Glutamatergic neuron (in vitro differentiated cells): ENCODE data around the gene HNMT. TPM values are rescaled to one million over a fixed set of nuclear protein-coding genes. Genes with fewer than 3 reads are reported as not detected.

Experiments
- DNase-seq: peaks from one replicate; pipeline ENCODE4 v3.0.0; 2022
- H3K27ac Mint-ChIP-seq: one replicate; pipeline ENCODE4 v1.8.0; 2020; ENCODE audit warnings: mild to moderate bottlenecking, mixed read lengths, inconsistent platforms; ENCODE audit not compliant: unreplicated experiment
- H3K27me3 Mint-ChIP-seq: one replicate; pipeline ENCODE4 v1.8.0; 2020; ENCODE audit warnings: mild to moderate bottlenecking, moderate library complexity, mixed read lengths, inconsistent platforms; ENCODE audit not compliant: unreplicated experiment
- H3K36me3 Mint-ChIP-seq: one replicate; pipeline ENCODE4 v1.8.0; 2020; ENCODE audit warnings: mild to moderate bottlenecking, mixed read lengths, inconsistent platforms; ENCODE audit not compliant: unreplicated experiment
- H3K4me1 Mint-ChIP-seq: one replicate; pipeline ENCODE4 v1.8.0; 2020; ENCODE audit warnings: mild to moderate bottlenecking, low read depth, mixed read lengths, inconsistent platforms; ENCODE audit not compliant: unreplicated experiment
- H3K4me3 Mint-ChIP-seq: one replicate; pipeline ENCODE4 v1.8.0; 2020; ENCODE audit warnings: mild to moderate bottlenecking, mixed read lengths, inconsistent platforms; ENCODE audit not compliant: unreplicated experiment
- H3K9me3 Mint-ChIP-seq: one replicate; pipeline ENCODE4 v1.8.0; 2020; ENCODE audit warnings: mild to moderate bottlenecking, moderate library complexity, mixed read lengths, inconsistent platforms; ENCODE audit not compliant: unreplicated experiment
- CTCF ChIP-seq: fragments of 200-600 bp; sonication (generic); IDR thresholded peaks from one replicate; pipeline ENCODE4 v1.5.0; 2021; ENCODE audit not compliant: partially characterized antibody, unreplicated experiment
- total RNA-seq: library from RNA; stranded (reverse); fragmentation: NEBNext Ultra II Directional; extraction: Animal tissue kit (Norgen Biotek cat#: 25700); gene quantifications from one replicate; pipeline ENCODE4 v1.2.1, GENCODE V29; 2021; ENCODE audit not compliant: unreplicated experiment

The HNMT gene
- total RNA-seq, 1 donor from 2014 or later = not detected

- no peak overlapping the region for H3K4me3 Mint-ChIP-seq
- H3K27ac Mint-ChIP-seq = no peak overlapping the region
- no peaks in the 10 kb centered on the region for H3K36me3 Mint-ChIP-seq
- H3K4me1 Mint-ChIP-seq = no peaks in the 10 kb centered on the region
- TF ChIP-seq CTCF = no peak
- DNase-seq = no peak
- H3K9me3 Mint-ChIP-seq = no peaks in the 10 kb centered on the region
- no peaks in the 10 kb centered on the region for H3K27me3 Mint-ChIP-seq
Observed at GRCh38 chr2:137981112-137981656, 16.9 kb downstream of the HNMT start.

GRCh38 chr2:137983581-137983980, 19.3 kb downstream of the HNMT start:
- no peaks in the 10 kb centered on the region for H3K9me3 Mint-ChIP-seq
- H3K27ac Mint-ChIP-seq = no peak overlapping the region

GRCh38 chr2:137986268-137986667, 22.0 kb downstream of the HNMT start:
- no peak for DNase-seq
- no peak overlapping the region for H3K4me3 Mint-ChIP-seq
- H3K27me3 Mint-ChIP-seq = no peaks in the 10 kb centered on the region
- no peaks in the 10 kb centered on the region for H3K36me3 Mint-ChIP-seq
- H3K27ac Mint-ChIP-seq = no peak overlapping the region
- no peak for TF ChIP-seq CTCF
- peaks cover 2% of the 10 kb centered on the region for H3K9me3 Mint-ChIP-seq
- peaks cover 2% of the 10 kb centered on the region for H3K4me1 Mint-ChIP-seq

More at GRCh38 chr2:137983581-137983980, 19.3 kb downstream of the HNMT start:
- Mint-ChIP-seq H3K4me3 (no peak overlapping the region), H3K4me1 (peaks cover 2% of the 10 kb centered on the region), H3K36me3 (no peaks in the 10 kb centered on the region), H3K27me3 (no peaks in the 10 kb centered on the region)
- DNase-seq = no peak
- TF ChIP-seq CTCF = no peak

- no peaks in the 10 kb centered on the region for H3K36me3 Mint-ChIP-seq
- no peak overlapping the region for H3K4me3 Mint-ChIP-seq
- H3K27ac Mint-ChIP-seq = no peak overlapping the region
- H3K4me1 Mint-ChIP-seq = peaks cover 2% of the 10 kb centered on the region
- H3K27me3 Mint-ChIP-seq = no peaks in the 10 kb centered on the region
- TF ChIP-seq CTCF = no peak
- peaks cover 2% of the 10 kb centered on the region for H3K9me3 Mint-ChIP-seq
- no peak for DNase-seq
Observed at GRCh38 chr2:137987011-137987410, 22.7 kb downstream of the HNMT start.

- Mint-ChIP-seq H3K27me3 (no peaks in the 10 kb centered on the region), H3K4me1 (peaks cover 2% of the 10 kb centered on the region), H3K27ac (no peak overlapping the region), H3K4me3 (no peak overlapping the region), H3K9me3 (peaks cover 3% of the 10 kb centered on the region), H3K36me3 (peaks cover 6% of the 10 kb centered on the region)
- no peak for TF ChIP-seq CTCF
- DNase-seq = no peak
Observed at GRCh38 chr2:137991078-137991477, 26.8 kb downstream of the HNMT start.
